ENCODE data around the gene ENTREP3. TPM values are rescaled to one million over a fixed set of nuclear protein-coding genes. Genes with fewer than 3 reads are reported as not detected.
"Not testable (repeated sequence)": the region's sequence is repeated elsewhere in the genome, so short reads cannot be mapped to it uniquely, and the experiment has no call there.

The ENTREP3 gene
- total and polyA plus RNA-seq, 4 experiments from 2014 or later = 0.50 to 12.2 (median 6.1) TPM

GRCh38 chr1:155226188-155226909 is 28.9 kb downstream of the ENTREP3 start:
- Histone ChIP-seq H3K4me3 (ENCODE audit: low read length in 2 of 2) (peak overlapping the region; percentile 80 to 86), H3K4me1 (ENCODE audit: insufficient read depth, low read length) (peaks cover 19% of the 10 kb centered on the region)
- no peaks in the 10 kb centered on the region for H3K9me3 Mint-ChIP-seq

GRCh38 chr1:155225404-155225759 is 29.9 kb downstream of the ENTREP3 start:
- H3K36me3 ChIP-seq (ENCODE audit: insufficient read depth, low read length); H3K4me3 Mint-ChIP-seq; intact Hi-C loops (cut with micrococcal nuclease); H3K4me3 ChIP-seq (ENCODE audit: low read length in 2 of 2); H3K27ac ChIP-seq (ENCODE audit: low read depth, low read length); H3K27me3 ChIP-seq (ENCODE audit: insufficient read depth, low read length); DNase-seq; H3K9me3 ChIP-seq (ENCODE audit: control insufficient read depth in 1 of 2, low read length in 2 of 2); H3K27me3 Mint-ChIP-seq; H3K9me3 Mint-ChIP-seq; H3K36me3 Mint-ChIP-seq: not testable (repeated sequence)
- ChIA-PET POLR2A (ENCODE audit: partially characterized antibody) (interaction anchor here (1.0 to 3.8 kb wide), 5 partner anchors 16 to 51 kb away, joined by 3 to 89 read pairs (median 3); partner anchors contain the start of genes MTX1 and THBS3), CTCF (ENCODE audit: partially characterized antibody) (interaction anchor here (1.3 to 7.4 kb wide), 7 partner anchors 18 to 134 kb away, joined by 3 to 106 read pairs (median 11); partner anchors contain the start of genes MTX1 and THBS3)
- H3K4me1 ChIP-seq (ENCODE audit: insufficient read depth, low read length) = peaks cover 19% of the 10 kb centered on the region
- Mint-ChIP-seq H3K27ac (peak overlapping the region in 5 of 7 donors; percentile 48 to 79 (median 59)), H3K4me1 (peaks cover 12 to 37% (median 27%) of the 10 kb centered on the region in 4 donors)

More at GRCh38 chr1:155226188-155226909, 28.9 kb downstream of the ENTREP3 start:
- no peaks in the 10 kb centered on the region for H3K9me3 ChIP-seq (ENCODE audit: control insufficient read depth in 1 of 2, low read length in 2 of 2)
- Mint-ChIP-seq H3K27ac (peak overlapping the region; percentile 77 to 97 (median 93)), H3K4me3 (peak overlapping the region; percentile 78 to 93 (median 88)), H3K36me3 (peaks cover 0 to 9% of the 10 kb centered on the region in 2 donors), H3K27me3 (no peaks in the 10 kb centered on the region), H3K4me1 (peaks cover 14 to 34% (median 25%) of the 10 kb centered on the region in 4 donors)
- peak; percentile 80 to 90 (median 83) for DNase-seq
- no peaks in the 10 kb centered on the region for H3K27me3 ChIP-seq (ENCODE audit: insufficient read depth, low read length)
- intact Hi-C loops (cut with micrococcal nuclease) = loop anchor here (1.0 kb wide), 3 partner anchors 19 to 135 kb away; partner anchors contain the start of gene THBS3
- peak overlapping the region; percentile 69 for H3K27ac ChIP-seq (ENCODE audit: low read depth, low read length)
- no peaks in the 10 kb centered on the region for H3K36me3 ChIP-seq (ENCODE audit: insufficient read depth, low read length)
- ChIA-PET POLR2A (ENCODE audit: partially characterized antibody) (interaction anchor here (1.1 to 3.8 kb wide), 13 partner anchors 15 to 141 kb away, joined by 3 to 89 read pairs (median 7); partner anchors contain the start of genes CLK2, KRTCAP2, MTX1 and THBS3), CTCF (ENCODE audit: partially characterized antibody) (interaction anchor here (0.7 to 7.4 kb wide), 16 partner anchors 11 to 135 kb away, joined by 3 to 106 read pairs (median 5); partner anchors contain the start of genes KRTCAP2, MTX1 and THBS3)

DNA sequence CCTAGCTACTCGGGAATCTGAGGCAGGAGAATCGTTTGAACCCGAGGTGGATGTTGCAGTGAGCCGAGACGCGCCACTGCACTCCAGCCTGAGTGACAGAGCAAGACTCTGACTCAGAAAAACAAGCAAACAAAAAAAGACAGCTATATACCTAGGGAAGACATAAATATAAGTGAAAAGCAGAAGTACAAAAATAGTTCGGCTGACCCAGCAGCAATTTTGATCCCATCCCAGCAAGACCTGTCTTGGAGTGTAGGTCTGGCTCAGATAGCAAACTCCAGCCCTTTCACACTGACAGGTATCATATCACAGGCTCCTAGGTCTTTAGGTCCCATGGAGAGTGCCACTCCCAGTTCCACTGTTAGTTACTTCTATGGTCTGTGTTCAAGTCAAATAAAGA is 32.2 kb downstream of the ENTREP3 start:
- Mint-ChIP-seq H3K4me1 (peaks cover 20 to 52% (median 38%) of the 10 kb centered on the region in 4 donors), H3K27ac (peak overlapping the region in 2 of 7 donors; percentile 8 to 48)
- POLR2A ChIA-PET (ENCODE audit: partially characterized antibody) = interaction anchor here (1.1 to 1.8 kb wide), 2 partner anchors 16 to 49 kb away, joined by 3 to 7 read pairs; no protein-coding TSS in a partner anchor

DNA sequence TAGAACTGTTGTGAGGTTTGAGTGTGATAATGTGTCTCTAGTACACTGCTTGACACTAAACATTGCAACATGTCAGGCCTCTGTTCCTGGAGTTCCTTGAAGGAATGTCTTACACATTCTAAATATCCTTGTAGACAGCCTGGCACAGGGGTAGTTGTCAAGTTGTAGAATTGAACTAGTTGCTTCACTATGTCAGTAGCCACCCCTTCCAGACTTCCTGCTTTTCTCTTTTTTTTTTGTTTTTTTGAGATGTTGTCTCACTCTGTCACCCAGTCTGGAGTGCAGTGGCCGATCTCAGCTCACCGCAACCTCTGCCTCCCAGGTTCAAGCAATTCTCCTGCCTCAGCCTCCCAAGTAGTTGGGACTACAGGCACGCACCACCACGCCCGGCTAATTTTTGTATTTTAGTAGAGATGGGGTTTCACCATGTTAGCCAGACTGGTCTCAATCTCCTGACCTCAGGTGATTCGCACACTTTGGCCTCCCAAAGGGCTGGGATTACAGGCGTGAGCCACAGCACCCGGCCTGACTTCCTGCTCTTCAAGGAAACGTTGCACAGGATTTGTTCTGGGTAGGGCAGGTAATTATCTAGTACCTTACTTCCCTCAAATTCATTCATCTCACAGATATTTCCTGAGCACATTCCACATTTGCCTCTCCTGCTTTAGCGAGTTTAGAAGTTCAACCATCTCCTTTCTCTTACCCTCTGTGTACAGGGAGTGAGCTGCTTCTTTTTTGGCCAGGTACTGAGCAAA is 34.9 kb downstream of the ENTREP3 start:
- H3K4me3 ChIP-seq (ENCODE audit: low read length in 2 of 2); H3K36me3 Mint-ChIP-seq; H3K27ac ChIP-seq (ENCODE audit: low read depth, low read length); H3K27me3 ChIP-seq (ENCODE audit: insufficient read depth, low read length); H3K9me3 Mint-ChIP-seq; H3K27me3 Mint-ChIP-seq; H3K9me3 ChIP-seq (ENCODE audit: control insufficient read depth in 1 of 2, low read length in 2 of 2); H3K36me3 ChIP-seq (ENCODE audit: insufficient read depth, low read length); intact Hi-C loops (cut with micrococcal nuclease); H3K4me3 Mint-ChIP-seq; DNase-seq: not testable (repeated sequence)
- Mint-ChIP-seq H3K4me1 (peaks cover 10 to 28% (median 20%) of the 10 kb centered on the region in 4 donors), H3K27ac (peak overlapping the region; percentile 24 to 92 (median 48))
- ChIA-PET POLR2A (ENCODE audit: partially characterized antibody) (interaction anchor here (2.7 kb wide), 1 partner anchor 11 kb away, joined by 9 read pairs; no protein-coding TSS in a partner anchor), CTCF (ENCODE audit: partially characterized antibody) (interaction anchor here (1.2 kb wide), 2 partner anchors 27 to 31 kb away, joined by 3 to 4 read pairs; no protein-coding TSS in a partner anchor)
- peaks cover 17% of the 10 kb centered on the region for H3K4me1 ChIP-seq (ENCODE audit: insufficient read depth, low read length)

More for the DNA sequence above, 32.2 kb downstream of the ENTREP3 start:
- Histone ChIP-seq H3K9me3 (ENCODE audit: control insufficient read depth in 1 of 2, low read length in 2 of 2) (no peaks in the 10 kb centered on the region), H3K4me1 (ENCODE audit: insufficient read depth, low read length) (peaks cover 31% of the 10 kb centered on the region), H3K36me3 (ENCODE audit: insufficient read depth, low read length) (no peaks in the 10 kb centered on the region), H3K4me3 (ENCODE audit: low read length in 2 of 2) (no peak overlapping the region), H3K27me3 (ENCODE audit: insufficient read depth, low read length) (no peaks in the 10 kb centered on the region), H3K27ac (ENCODE audit: low read depth, low read length) (no peak overlapping the region)
- Mint-ChIP-seq H3K36me3 (peaks cover 0 to 11% of the 10 kb centered on the region in 2 donors), H3K9me3 (no peaks in the 10 kb centered on the region), H3K4me3 (no peak overlapping the region), H3K27me3 (no peaks in the 10 kb centered on the region)
- intact Hi-C loops (cut with micrococcal nuclease) = no loop called here
- DNase-seq = no peak
- CTCF ChIA-PET (ENCODE audit: partially characterized antibody) = interaction anchor here (7.4 kb wide), 1 partner anchor 15 kb away, joined by 106 read pairs; the partner anchor contains the start of genes MTX1 and THBS3

GRCh38 chr1:155219592-155220031 is 35.7 kb downstream of the ENTREP3 start:
- intact Hi-C loops (cut with micrococcal nuclease) = no loop called here
- H3K27me3 Mint-ChIP-seq = no peaks in the 10 kb centered on the region
- peaks cover 16 to 35% (median 27%) of the 10 kb centered on the region in 4 donors for H3K4me1 Mint-ChIP-seq
- CTCF ChIA-PET (ENCODE audit: partially characterized antibody) = interaction anchor here (1.8 to 2.1 kb wide), 2 partner anchors 10 to 26 kb away, joined by 3 to 6 read pairs; no protein-coding TSS in a partner anchor
- Histone ChIP-seq H3K4me1 (ENCODE audit: insufficient read depth, low read length) (peaks cover 21% of the 10 kb centered on the region), H3K4me3 (ENCODE audit: low read length in 2 of 2) (no peak overlapping the region), H3K27me3 (ENCODE audit: insufficient read depth, low read length) (no peaks in the 10 kb centered on the region), H3K9me3 (ENCODE audit: control insufficient read depth in 1 of 2, low read length in 2 of 2) (no peaks in the 10 kb centered on the region), H3K27ac (ENCODE audit: low read depth, low read length) (no peak overlapping the region), H3K36me3 (ENCODE audit: insufficient read depth, low read length) (no peaks in the 10 kb centered on the region)
- H3K36me3 Mint-ChIP-seq = peaks cover 9 to 11% of the 10 kb centered on the region in 2 donors
- peak overlapping the region in 1 of 8 donors; percentile 20 for H3K4me3 Mint-ChIP-seq
- H3K27ac Mint-ChIP-seq = peak overlapping the region in 6 of 7 donors; percentile 40 to 85 (median 78)
- peak in 1 of 5 donors; percentile 23 for DNase-seq
- POLR2A ChIA-PET (ENCODE audit: partially characterized antibody) = interaction anchor here (0.7 to 2.7 kb wide), 4 partner anchors 10 to 29 kb away, joined by 3 to 9 read pairs (median 4); no protein-coding TSS in a partner anchor
- no peaks in the 10 kb centered on the region for H3K9me3 Mint-ChIP-seq

- ChIA-PET POLR2A (ENCODE audit: partially characterized antibody) (interaction anchor here (0.7 to 2.7 kb wide), 4 partner anchors 9 to 30 kb away, joined by 3 to 9 read pairs (median 4); no protein-coding TSS in a partner anchor), CTCF (ENCODE audit: partially characterized antibody) (interaction anchor here (1.1 to 2.1 kb wide), 3 partner anchors 10 to 46 kb away, joined by 3 to 6 read pairs (median 4); partner anchors contain the start of gene KRTCAP2)
- H3K36me3 ChIP-seq (ENCODE audit: insufficient read depth, low read length) = no peaks in the 10 kb centered on the region
- Mint-ChIP-seq H3K27me3 (no peaks in the 10 kb centered on the region), H3K4me1 (peaks cover 16 to 35% (median 26%) of the 10 kb centered on the region in 4 donors), H3K4me3 (peak overlapping the region in 3 of 8 donors; percentile 14 to 30 (median 21)), H3K9me3 (no peaks in the 10 kb centered on the region), H3K36me3 (peaks cover 9 to 11% of the 10 kb centered on the region in 2 donors), H3K27ac (peak overlapping the region; percentile 40 to 85 (median 72))
- H3K4me1 ChIP-seq (ENCODE audit: insufficient read depth, low read length) = peaks cover 21% of the 10 kb centered on the region
- intact Hi-C loops (cut with micrococcal nuclease) = no loop called here
- no peak overlapping the region for H3K27ac ChIP-seq (ENCODE audit: low read depth, low read length)
- no peak overlapping the region for H3K4me3 ChIP-seq (ENCODE audit: low read length in 2 of 2)
- no peaks in the 10 kb centered on the region for H3K9me3 ChIP-seq (ENCODE audit: control insufficient read depth in 1 of 2, low read length in 2 of 2)
- DNase-seq = no peak
- H3K27me3 ChIP-seq (ENCODE audit: insufficient read depth, low read length) = no peaks in the 10 kb centered on the region
Observed at GRCh38 chr1:155218854-155219591, 36.3 kb downstream of the ENTREP3 start.

Data from CD4-positive, alpha-beta memory T cell (primary cell).